ENCODE data around the gene PTDSS2.
"Not testable (repeated sequence)": the region's sequence is repeated elsewhere in the genome, so short reads cannot be mapped to it uniquely, and the experiment has no call there.

Gene PTDSS2

GRCh38 chr11:504994-505344, 54.9 kb downstream of the PTDSS2 start:
- no peak for FAIRE-seq
- no peak for DNase-seq (ENCODE audit: low spot score)

GRCh38 chr11:506238-506994, 56.3 kb downstream of the PTDSS2 start:
- DNase-seq (ENCODE audit: low spot score) (peak; percentile 85), FAIRE-seq (no peak)

- FAIRE-seq = no peak
- DNase-seq (ENCODE audit: low spot score) = peak; percentile 84
Measured at GRCh38 chr11:506995-507726, 57.1 kb downstream of the PTDSS2 start, which contains the start of gene RNH1. TSS of gene RNH1 (minus strand) at chr11:507242. CDS start at chr11:502162, 5,080 bp downstream.

- DNase-seq (ENCODE audit: low spot score) (no peak), FAIRE-seq (no peak)
Measured at GRCh38 chr11:507727-508515, 57.8 kb downstream of the PTDSS2 start.

- DNase-seq (ENCODE audit: low spot score) (no peak), FAIRE-seq (no peak)
Measured at GRCh38 chr11:508956-509355, 58.9 kb downstream of the PTDSS2 start.

GRCh38 chr11:512761-513595, 62.9 kb downstream of the PTDSS2 start:
- DNase-seq (ENCODE audit: low spot score) (no peak), FAIRE-seq (no peak)

GRCh38 chr11:514606-515005, 64.5 kb downstream of the PTDSS2 start:
- DNase-seq (ENCODE audit: low spot score) (no peak), FAIRE-seq (no peak)

GRCh38 chr11:515131-515530, 65.1 kb downstream of the PTDSS2 start:
- FAIRE-seq = no peak

GRCh38 chr11:516400-516799, 66.3 kb downstream of the PTDSS2 start:
- no peak for DNase-seq (ENCODE audit: low spot score)
- FAIRE-seq = no peak

More at GRCh38 chr11:515131-515530, 65.1 kb downstream of the PTDSS2 start:
- DNase-seq (ENCODE audit: low spot score) = no peak

- not testable (repeated sequence) for DNase-seq (ENCODE audit: low spot score); FAIRE-seq
Measured at GRCh38 chr11:516918-517685, 67.0 kb downstream of the PTDSS2 start.

- DNase-seq (ENCODE audit: low spot score) (peak; percentile 94), FAIRE-seq (peak; percentile 77)
Measured at GRCh38 chr11:518463-519202, 68.6 kb downstream of the PTDSS2 start.

GRCh38 chr11:520428-521176, 70.5 kb downstream of the PTDSS2 start:
- DNase-seq (ENCODE audit: low spot score) (no peak), FAIRE-seq (no peak)

GRCh38 chr11:521177-521688, 71.2 kb downstream of the PTDSS2 start:
- FAIRE-seq = no peak
- DNase-seq (ENCODE audit: low spot score) = no peak

GRCh38 chr11:526192-526591, 76.1 kb downstream of the PTDSS2 start:
- FAIRE-seq (no peak), DNase-seq (ENCODE audit: low spot score) (no peak)

GRCh38 chr11:528166-528814, 78.2 kb downstream of the PTDSS2 start:
- FAIRE-seq (no peak), DNase-seq (ENCODE audit: low spot score) (no peak)

- FAIRE-seq = no peak
Measured at GRCh38 chr11:528815-529727, 79.0 kb downstream of the PTDSS2 start.

More at GRCh38 chr11:528815-529727, 79.0 kb downstream of the PTDSS2 start:
- DNase-seq (ENCODE audit: low spot score) = no peak
